Endometrium (tissue), 2 donors: ENCODE measurements around the gene PRPF40A.
"Not testable (repeated sequence)": the region's sequence is repeated elsewhere in the genome, so short reads cannot be mapped to it uniquely, and the experiment has no call there.

Experiments
- FAIRE-seq: peaks from 2 replicates; lab custom pipeline; 2012; peaks lifted over from hg19 to GRCh38; lab: Jason Lieb, UNC
- donor health status: control.
- donor health status: control.

PRPF40A gene

DNA sequence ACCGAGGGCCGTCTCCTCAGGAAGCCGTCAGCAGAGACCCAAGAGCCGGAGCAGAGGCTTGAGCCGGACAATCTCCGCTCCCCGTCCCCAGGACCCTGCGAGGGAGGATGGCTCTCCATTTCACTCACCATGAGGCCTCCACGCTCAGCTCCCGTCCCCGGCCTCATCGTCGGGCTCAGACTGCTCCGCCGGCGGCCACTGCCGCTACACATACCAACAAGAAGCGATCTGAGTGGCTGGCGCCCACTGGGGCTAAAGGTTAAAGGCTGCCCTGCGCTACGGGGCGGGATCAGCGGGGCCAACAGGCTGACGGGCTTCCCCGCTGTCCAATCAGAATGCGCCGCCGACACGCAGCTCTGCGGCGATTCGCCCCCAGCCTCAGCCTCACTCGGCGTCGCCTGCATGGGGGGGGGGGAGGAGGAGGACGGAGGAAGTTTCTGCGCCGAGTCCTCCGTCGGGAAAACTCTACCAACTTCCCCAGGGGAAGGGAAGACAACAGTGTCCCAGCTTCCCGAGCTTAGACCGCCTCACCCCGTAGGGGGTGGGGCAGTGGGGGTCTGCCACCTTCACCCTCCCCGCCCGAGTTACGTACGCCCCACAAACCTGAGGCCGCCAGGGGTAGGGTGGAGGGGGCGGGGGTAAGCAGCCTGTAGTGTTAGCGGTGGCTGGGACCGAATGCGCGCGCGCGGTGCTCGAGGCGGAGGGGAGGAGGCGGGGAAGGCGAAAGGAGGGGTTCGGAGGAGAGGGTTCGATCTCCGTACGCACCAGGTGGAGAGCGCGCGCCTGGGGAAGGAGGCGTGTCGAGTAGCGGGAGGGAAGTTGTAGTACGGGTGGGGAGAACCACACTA is at the start of gene PRPF40A:
Gene PRPF40A, minus strand, starts transcription at position 234 of the 848 bp plus-strand sequence. Its CDS starts 22 bp downstream, at position 212.
- peak; percentile 95 for FAIRE-seq

DNA sequence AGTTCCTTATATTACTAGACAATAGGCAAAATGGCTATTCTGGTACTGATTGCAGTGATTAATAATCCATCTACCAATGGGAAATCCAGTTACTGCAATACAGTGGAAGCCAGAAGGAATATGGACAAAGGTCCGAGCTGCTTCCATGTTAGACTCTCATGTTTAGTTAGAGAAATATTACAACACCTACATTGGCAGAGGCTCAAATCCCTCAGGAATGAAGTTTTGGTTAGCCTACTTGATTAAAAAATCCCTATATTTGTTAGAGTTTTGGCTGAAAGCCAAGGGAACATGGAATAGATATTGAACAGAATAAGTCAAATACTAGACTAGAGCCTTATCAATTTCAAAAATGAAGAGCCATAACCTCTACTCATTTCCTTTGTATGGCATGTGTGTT is 49.7 kb upstream of the PRPF40A start:
- no peak for FAIRE-seq

DNA sequence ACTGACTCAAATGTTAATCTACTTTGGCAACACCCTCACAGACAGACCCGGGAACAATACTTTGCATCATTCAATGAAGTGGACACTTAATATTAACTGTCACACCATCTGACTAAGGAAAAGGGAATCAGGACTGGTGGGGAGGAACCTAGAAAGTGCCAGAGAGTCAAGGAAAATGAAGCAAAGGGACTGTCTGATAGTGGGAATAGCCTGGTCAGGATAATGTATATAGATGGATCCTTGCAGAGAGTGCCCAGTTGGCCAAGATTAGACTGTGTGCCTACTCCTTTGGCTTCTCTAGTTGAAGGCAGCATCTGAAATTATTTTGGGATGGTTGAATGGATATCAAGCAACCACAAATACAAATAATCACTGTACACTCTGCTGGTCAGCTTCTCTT is 46.4 kb upstream of the PRPF40A start:
- no peak for FAIRE-seq

DNA sequence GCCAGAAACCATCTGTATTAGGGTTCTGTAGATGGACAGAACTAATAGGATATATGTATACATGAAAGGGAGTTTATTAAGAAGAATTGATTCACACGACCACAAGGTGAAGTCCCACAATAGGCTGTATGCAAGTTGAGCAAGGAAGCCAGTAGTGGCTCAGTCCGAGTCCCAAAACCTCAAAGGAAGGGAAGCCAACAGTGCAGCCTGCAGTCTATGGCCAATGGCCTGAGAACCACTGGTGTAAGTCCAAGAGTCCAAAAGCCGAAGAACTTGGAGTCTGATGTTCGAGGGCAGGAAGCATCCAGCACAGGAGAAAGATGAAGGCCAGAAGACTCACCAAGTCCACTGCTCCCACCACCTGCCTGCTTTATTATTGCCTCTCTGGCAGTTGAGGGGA is 45.9 kb upstream of the PRPF40A start:
- not testable (repeated sequence) for FAIRE-seq

DNA sequence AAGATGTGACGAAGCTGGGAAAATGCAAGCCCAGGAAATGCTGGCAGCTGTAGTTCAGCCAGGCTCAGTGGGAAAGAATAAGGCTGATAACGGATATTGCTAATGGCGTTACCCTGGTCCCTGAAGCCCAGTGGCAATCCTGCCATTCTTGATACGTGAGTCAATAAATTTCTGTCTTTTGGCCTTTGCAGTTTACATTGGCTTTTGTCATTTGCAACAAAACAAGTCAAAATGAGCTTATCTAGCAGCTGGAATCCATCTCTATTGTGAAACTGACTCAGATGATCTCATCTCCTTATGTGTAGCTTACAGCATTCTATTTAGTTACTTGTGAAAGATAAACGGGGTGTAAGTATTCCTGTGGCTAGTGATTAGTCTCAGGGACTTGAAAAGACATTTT is 44.9 kb upstream of the PRPF40A start:
- no peak for FAIRE-seq

DNA sequence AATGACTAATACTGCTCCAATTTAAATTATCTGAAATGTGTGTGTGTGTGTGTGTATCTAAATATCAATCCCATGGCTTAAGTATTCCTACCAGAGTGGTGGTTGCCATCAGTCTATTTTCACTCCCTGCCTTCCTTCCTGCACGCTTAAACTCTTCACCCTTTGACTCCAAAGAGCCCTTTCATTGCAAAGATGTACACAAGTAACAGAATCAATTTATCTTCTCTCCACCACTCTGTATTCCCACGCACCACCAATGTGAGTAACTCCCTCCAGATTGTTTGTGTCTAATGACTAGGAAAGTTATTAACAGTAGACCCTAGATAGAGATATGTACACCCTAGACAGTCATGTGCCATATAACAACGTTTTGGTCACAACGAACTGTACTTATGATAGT is 44.0 kb upstream of the PRPF40A start:
- no peak for FAIRE-seq

DNA sequence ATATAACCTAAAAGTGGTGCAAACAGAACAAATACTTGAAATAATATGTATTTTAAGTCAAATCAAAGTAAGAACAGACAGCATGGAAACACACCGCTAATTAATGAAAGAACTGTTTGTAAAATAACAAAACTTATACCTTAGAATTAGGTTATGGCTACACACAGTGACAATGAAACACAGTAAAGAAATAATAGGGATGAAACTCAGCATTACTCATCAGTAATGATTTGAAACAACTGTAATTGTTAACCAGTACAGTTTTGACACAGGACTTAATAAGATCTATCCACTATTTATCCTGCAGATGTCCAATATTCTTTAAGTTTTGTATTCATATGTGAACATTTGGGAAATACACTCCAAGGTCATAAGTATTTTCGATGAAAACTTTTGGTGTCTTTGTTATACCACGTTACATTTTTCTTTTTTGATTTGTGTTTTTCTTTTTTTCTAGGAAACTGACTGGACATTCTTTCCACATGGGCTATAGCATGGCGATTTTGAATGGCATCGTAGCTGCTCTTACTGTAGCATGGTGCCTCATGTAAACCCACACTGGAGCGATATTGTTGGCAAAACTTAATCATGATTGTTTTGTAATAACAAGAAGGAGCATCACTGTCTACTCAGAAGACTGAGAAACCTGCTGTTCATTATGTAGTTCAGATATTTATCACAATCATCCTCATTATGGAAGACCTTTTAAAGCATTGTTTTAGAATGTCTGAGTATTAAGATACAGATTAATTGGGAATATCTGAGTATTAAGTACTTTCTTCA is 42.2 kb upstream of the PRPF40A start:
- no peak for FAIRE-seq

DNA sequence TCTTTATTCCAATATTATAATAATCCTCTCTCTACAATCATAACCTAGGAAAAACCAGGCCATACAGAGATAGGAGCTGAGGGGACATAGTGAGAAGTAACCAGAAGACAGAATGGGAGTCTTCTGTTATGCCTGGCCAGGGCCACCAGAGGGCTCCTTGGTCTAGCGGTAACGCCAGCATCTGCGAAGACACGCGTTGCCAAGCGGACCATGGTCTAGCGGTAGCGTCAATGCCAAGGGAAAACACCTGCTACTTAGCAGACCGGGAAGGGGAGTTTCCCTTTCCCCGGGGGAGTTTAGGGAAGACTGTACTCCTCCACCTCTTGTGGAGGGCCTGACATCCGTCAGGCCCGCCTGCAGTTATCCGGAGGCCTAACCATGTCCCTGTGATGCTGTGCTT is 37.8 kb upstream of the PRPF40A start:
- FAIRE-seq: no peak

DNA sequence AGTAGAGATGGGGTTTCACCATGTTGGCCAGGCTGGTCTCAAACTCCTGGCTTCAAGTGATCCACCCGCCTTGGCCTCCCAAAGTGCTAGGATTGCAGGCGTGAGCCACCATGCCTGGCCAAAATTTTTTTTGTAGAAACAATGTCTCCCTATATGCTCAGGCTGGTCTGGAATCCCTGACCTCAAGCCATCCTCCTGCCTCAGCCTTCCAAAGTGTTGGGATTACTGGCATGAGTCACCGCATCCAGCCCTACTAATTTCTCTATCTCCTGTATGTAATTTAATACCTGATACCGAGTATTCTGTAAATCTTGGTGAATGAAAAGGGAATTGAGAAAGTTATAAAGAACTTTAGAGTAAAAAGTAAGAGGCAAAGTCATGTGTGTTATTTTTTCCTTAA is 30.5 kb upstream of the PRPF40A start:
- FAIRE-seq: not testable (repeated sequence)

DNA sequence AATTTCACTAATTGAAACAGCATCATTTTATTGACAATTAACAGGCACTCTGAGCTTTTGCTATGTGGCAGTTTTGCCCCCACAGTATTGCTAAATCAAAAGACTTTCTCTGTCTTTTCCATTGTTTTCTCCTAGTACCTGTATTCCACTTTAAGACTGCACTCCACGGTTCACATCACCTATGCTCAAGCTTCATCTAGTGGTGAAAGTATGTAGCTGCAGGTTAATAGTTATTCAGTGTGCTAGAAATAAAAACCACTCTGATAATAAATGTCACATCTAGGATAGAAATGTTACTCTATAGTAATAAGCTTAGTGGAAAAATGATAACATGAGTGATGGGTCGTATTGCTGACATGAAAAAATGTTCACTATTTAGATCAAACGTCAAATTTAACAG is 25.7 kb upstream of the PRPF40A start:
- FAIRE-seq: peak; percentile 23

DNA sequence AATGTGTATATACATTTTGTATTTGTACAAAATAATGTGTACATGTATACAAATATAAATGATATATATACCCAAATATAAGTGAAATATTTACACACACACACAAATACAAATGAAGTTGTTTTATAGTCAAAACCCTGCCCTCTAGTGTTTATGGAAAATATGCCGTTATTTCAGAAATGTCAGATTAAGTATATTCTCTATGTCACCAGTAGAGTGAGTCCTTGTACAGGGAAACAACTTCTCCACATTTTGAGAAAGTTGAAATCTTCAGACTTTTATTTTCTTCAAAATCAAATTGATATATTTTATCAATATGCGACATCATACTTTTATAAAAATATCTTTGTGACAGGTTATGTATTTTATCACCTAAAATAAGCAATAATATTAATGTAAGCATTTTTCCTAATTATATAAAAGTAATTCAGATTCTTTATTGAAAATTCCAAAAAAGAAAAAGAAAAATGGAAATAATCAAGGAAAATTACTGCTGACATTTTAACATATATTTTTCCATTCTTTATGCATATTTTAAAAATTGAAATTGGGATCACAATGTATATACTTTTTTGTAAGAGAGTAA is 23.6 kb upstream of the PRPF40A start:
- peak; percentile 99 for FAIRE-seq

DNA sequence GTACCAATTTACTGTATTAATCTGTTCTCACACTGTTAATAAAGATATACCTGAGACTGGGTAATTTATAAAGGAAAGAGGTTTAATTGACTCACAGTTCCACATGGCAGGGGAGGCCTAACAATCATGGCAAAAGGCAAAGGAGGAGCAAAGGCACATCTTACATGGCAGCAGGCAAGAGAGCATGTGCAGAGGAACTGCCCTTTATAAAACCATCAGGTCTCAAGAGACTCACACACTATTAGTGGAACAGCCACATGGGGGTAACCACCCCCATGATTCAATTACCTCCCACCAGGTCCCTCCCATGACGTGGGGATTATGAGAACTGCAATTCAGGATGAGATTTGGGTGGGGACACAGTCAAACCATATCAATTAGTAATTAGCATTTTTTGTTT is 22.4 kb upstream of the PRPF40A start:
- FAIRE-seq: not testable (repeated sequence)

DNA sequence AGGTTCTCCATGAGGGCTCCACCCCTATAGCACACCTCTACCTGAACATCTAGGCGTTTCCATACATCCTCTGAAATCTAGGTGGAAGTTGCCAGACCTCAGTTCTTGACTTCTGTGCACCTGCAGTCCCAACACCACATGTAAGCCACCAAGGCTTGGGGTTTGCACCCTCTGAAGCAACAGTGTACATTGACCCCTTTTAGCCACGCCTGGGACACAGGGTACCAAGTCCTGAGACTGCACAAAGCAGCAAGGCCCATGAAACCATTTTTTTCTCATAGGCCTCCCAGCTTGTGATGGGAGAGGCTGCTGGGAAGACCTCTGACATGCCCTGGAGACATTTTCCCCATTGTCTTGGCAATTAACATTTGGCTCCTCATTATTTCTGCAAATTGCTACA is 21.2 kb upstream of the PRPF40A start:
- no peak for FAIRE-seq

DNA sequence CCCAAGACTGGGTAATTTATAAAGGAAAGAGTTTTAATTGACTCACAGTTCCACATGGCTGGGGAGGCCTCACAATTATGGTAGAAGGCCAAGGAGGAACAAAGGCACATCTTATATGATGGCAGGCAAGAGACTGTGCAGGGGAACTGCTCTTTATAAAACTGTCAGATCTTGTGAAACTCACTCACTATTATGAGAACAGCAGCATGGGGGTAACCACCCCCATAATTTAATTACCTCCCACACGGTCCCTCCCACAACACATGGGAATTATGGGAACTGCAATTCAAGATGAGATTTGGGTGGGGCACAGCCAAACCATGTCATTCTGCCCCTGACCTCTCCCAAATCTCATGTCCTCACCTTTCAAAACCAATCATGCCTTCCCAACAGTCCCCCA is 20.2 kb upstream of the PRPF40A start:
- not testable (repeated sequence) for FAIRE-seq

DNA sequence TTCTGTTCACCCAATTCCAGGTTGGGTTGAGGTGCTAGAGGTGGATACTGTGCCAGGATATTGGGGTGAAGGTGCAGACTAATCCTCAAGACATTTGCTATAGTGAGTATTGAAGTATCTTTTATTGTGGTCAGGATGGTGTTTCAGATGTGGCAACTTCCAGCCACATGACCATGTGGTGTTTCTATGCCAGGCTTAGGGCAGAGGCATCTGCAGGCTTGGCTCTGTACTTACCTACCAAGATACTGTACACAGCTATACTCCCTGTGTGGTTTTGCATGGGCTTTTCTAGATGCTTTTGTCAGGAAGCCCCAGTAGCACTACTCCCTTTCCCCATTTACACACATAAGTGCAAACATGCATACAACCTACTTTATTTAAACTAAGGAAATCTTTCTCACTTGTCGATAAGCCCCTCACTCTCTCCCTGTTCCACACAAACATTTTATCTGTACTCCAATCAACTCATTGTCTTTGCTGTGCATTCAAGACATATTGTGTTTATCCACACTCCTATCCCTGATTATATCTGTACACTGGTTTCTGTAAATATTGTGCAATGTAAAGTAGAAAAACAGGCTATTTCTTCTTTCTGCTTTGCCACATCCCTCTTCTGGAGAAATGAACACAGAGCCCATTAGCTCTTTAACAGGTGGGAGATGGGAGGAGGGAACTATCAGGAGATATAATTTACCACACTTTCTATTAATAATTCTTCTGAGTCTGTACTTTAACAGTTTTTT is 13.5 kb upstream of the PRPF40A start:
- no peak for FAIRE-seq

DNA sequence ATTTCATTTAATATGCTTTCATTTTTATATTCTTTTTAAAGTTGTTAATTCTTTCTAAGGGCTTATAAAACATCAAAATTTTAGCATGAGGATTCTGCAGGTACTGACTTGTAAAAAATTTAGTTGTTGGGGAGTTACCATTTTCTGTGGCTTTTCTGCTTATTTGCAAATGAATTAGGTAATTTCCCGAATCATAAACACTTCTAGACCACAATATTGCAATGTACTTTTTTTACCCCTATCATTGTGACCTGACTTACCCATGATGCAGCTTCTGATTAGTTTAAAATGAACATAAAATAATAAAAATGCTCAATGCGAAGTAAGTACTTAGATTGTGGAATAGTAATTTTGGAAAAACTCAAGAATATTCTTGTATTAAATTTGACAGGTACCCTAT is 12.6 kb upstream of the PRPF40A start:
- no peak for FAIRE-seq

DNA sequence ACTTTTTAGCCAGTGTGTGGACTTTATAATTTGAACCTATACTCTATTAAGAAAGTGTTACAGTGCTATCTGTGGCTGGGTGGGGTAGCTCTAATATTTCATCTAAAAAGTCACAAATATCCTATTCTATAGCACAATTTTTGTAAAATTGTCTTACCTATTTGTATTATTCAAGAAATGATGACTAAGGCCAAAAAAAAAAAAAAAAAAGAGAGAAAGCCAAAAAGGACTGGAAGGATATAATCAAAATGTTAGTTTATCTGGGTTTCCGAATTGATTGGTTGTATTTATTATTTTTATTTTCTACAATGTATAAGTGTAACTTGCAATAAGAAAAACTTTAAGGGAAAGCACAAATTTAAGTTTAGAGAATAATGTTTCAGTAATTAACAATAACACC is 6.7 kb upstream of the PRPF40A start:
- FAIRE-seq: no peak

DNA sequence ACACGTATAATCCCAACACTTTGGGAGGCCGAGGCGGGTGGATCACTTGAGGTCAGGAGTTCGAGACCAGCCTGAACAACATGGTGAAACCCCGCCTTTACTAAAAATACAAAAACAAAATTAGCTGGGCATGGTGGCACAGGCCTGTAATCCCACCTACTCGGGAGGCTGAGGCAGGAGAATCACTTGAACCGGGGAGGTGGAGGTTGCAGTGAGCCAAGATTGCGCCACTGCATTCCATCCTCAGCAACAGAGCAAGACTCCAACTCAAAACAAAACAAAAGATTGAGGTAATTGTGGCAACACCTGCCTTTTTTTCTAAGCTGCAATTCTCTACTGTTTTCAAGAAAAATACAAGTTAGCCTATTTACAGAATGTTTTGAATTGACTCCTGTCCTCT is 5.4 kb upstream of the PRPF40A start:
- not testable (repeated sequence) for FAIRE-seq

DNA sequence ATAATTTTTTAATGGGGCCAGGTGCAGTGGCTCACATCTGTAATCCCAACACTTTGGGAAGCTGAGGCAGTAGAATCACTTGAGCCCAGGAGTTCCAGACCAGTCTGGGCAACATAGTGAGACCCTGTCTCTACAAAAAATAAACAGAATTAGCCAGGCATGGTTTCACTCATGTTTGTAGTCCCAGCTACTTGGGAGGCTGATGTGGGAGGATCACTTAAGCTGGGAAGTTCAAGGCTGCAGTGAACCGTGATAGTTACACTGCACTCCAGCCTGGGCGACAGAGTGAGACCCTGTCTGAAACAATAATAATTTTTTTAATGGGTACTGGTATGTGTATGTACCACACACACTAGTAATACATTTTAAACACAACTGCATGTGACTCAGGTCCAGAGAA is 3.5 kb upstream of the PRPF40A start:
- no peak for FAIRE-seq

DNA sequence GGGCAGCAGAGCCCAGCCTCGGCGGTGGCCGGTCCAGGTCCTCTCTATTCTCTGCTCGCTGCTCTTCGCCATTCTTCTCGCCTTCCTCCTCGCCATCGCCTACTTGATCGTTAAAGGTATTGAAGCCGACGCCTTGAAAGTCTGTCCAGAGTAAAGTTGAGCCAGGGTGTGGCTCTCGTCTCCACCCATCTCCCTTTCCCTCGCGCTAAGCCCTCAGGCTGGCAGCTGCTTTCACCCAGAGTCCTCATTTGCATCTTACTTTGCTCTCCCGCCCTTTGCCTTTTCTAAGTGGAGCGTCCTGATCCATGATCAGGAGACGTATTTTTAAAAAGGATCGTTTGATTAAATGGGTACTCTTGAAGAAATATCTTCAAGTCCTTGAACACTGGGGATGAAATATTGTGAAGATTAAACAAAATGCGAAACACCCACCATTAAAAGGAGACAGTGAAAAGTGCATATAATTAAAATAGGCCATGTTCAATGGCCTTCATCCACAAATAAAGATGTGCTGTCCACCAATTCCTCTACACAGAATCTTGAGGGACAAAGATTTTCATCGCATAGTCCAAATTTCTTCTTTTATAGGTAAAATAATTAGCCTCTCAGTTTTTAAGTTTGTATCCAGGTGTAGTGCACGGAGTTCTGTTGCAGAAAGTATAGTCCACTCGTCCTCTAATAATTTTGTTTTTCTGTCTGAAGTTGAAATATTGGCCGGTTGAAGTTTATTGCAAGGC is 1.8 kb upstream of the PRPF40A start:
- no peak for FAIRE-seq

DNA sequence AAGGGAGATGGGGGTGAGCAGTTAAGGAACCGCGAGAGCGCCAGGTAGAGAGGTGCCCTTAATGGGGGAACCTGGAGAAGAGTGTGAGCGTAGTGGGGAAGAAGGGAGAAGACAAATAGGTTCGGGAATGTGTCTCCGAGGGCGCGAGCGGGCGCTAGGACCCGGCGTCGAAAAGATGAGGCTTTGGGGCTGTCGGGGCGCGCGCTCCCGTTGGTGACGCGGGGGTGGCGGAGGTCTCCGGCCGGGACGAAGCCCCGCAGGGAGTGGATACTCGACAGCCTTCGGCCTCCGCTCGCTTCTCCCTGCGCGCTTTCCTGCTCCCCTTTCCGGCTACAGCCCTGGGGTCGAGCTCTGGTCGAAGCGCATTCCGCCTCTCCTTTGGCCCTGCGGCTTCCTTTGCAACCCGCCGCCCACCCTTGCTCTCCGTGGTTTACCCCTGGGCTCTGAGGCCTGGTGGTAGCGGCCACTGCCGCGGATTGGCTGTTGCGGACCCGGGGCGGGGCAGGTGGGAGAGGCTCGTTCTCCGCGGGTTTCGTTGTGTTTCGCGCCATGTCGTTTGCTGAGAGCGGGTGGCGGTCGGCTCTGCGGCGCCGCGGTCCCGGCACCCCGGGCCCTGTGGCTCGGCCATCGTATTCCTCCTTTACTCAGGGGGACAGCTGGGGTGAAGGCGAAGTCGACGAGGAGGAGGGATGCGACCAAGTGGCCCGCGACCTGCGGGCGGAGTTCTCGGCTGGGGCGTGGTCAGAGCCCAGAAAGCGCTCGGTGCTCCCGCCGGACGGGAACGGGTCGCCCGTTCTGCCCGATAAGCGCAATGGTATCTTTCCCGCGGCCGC is 1.0 kb upstream of the PRPF40A start, which contains the start of gene ARL6IP6:
Gene ARL6IP6, plus strand, starts transcription at position 545 of the 833 bp plus-strand sequence. Its CDS starts 5 bp downstream, at position 550.
- peak; percentile 12 for FAIRE-seq
